GM18870 (cell line): ENCODE data around the gene PSMB7.
"Not testable (repeated sequence)": the region's sequence is repeated elsewhere in the genome, so short reads cannot be mapped to it uniquely, and the experiment has no call there.

ENCODE experiments used
- ATAC-seq: cut with Tn5 transposase; IDR thresholded peaks from one replicate; pipeline ENCODE4 v1.9.1; 2021; ENCODE audit warnings: moderate library complexity; ENCODE audit not compliant: unreplicated experiment

PSMB7 gene

GRCh38 chr9:124443625-124444024, 28.4 kb upstream of the PSMB7 start:
- no peak for ATAC-seq

DNA sequence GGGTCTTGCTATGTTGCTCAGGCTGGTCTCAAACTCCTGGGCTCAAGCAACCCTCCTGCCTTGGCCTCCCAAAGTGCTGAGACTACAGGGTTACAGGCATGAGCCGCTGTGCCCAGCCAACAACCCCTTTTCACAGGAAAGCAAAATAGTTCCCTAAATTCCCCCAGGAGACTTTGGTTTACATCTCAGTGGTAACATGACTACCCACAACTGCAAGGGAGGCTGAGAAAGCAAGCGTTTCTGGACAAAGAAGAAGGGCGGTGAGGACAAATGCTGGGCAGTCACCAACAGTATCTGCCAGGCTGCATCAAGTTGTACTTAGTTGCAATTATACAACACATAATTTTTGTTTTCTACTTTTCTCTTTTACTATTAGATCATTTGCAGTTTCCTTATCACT, 27.6 kb upstream of the PSMB7 start:
- no peak for ATAC-seq

- ATAC-seq = no peak
Measured at GRCh38 chr9:124442379-124442778, 27.1 kb upstream of the PSMB7 start.

- no peak for ATAC-seq
Measured at GRCh38 chr9:124441291-124441690, 26.0 kb upstream of the PSMB7 start.

DNA sequence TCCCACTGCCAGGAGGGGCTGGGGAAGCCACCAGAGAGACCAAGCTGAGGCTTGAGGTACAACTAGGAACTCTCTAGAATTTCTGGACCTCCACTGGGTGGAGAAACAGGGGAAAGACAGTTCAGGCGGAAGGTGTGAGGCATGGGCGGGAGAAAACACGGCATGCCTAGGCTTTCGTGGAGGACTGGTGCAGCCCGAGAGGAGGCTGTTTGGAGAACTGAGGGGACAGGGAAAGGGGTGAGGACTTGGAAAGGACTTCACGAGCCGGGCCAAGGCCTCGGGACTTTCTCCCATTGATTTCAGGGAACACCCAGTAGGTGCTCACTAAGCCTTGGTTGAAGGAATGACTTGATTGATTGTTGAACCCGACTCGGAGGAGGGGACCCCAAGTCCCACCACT, 25.5 kb upstream of the PSMB7 start:
- ATAC-seq = no peak

DNA sequence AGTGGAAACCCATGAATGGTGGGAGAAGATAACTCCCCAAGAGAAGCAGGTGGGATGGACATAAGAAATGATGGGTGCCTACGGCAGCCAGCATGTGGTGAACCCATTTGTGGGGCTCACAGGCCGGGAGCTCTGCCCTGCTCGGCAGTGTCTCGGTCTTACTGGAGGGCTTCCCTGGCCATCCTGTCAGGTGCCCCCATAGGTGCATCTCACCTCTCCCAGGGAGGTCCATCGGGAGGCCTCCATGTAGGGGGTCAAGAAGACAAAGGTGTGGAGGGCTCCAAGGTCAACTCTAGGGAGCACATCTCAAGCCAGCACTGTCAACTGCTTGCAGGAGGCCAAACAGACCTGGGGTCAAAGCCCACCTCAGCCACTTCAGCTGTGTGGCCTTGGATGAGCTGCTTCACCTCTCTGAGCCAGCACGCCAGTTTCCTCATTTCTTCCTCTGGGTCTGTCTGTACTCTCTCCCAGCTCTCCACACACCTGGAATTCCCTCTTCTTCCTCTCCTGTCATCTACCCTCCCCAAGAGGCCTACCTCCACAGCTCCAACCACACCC, 24.5 kb upstream of the PSMB7 start:
- no peak for ATAC-seq

GRCh38 chr9:124439086-124439485, 23.8 kb upstream of the PSMB7 start:
- ATAC-seq = no peak

- ATAC-seq = no peak
Measured at GRCh38 chr9:124438091-124438490, 22.8 kb upstream of the PSMB7 start.

- ATAC-seq = no peak
Measured at GRCh38 chr9:124437086-124437485, 21.8 kb upstream of the PSMB7 start.

DNA sequence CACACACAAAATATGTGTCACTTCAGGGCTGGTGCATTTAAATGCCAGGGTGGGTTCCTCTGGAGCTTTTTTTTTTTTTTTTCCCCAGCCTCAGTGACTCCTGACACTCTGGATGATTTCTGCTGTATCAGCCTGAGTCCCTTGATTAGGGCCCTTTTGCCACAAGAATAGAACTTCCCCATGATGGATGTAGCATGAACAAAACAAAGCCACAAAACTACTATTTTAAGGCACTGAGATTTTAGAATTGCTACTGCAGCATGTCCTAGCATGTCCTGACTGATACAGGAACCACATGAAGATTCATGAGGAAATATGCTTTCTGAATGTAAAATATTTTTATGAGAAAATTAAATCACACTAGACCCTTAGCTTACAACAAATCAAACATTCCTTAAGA, 21.1 kb upstream of the PSMB7 start:
- no peak for ATAC-seq

DNA sequence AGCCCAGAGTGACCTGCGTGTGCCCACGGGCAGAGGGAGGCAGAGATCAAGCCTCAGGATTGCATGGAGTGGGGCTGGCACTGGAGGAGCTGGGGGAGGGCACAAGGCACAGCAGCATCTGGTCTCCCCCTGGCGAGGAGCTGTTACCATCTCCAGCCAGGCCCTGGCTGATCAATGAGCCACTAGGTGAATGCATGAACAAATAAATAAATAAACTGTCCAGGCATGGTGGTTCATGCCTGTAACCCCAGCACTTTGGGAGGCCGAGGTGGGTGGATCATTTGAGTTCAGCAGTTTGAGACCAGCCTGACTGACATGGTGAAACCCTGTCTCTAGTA, 14.3 kb upstream of the PSMB7 start:
- no peak for ATAC-seq

DNA sequence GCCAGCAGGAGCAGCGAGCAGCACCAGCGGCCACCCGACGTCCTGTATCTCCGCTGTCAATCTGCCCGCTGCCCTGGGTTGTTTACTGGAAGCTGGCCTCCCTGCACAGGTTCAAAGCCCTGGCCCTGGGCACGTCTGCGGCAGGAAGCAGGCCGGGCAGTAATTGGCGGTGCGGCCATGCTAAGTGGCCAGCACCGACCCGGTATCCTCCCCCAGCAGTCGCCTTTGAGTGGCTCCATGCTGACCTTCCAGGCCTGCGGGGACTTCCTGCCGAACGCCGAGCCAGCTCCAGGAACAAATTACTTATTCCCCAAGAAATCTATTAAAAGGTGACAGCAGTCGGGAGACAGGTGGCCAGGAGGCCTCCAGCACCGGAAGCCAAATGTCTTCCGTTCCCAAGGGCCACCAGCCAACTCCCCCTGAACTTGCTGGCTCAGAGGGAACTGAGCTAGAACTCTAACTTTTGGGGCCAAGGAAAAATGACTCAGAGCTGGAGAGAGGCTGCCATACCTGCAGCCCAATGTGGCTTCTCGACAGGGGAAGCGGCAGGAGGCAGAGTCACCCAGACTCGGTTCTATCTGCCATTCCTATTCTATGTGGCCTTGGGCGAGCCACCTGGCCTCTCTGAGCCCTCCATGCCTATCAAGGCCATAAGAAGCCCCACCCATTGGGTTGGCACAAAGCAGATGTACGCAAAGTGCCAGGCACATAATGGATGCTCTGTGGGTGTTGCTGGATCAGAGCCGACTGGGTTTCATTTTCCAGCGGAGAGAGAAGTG, 13.7 kb upstream of the PSMB7 start:
- ATAC-seq = no peak

- no peak for ATAC-seq
Measured at GRCh38 chr9:124427281-124427680, 12.0 kb upstream of the PSMB7 start.

DNA sequence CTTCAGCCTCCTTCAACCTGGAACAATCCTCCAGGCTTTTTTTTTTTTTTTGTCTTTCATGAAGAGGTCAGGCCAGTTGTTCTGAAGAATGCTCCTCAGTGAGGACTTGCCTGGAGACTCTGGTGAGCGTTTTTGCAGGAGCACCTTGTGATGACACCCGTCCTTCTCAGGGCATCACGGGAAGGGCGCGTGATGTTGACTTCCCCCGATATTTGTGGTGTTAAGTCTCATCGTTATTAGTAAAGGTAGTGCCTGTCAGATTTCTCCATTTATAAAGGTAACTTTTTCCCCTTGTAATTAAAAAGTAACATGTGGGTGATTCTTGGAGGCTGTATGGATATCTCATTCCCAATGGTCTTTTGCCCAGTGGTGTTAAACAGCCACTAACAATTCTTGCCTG, 11.1 kb upstream of the PSMB7 start:
- no peak for ATAC-seq

- ATAC-seq = not testable (repeated sequence)
Measured at GRCh38 chr9:124425733-124426132, 10.5 kb upstream of the PSMB7 start.

DNA sequence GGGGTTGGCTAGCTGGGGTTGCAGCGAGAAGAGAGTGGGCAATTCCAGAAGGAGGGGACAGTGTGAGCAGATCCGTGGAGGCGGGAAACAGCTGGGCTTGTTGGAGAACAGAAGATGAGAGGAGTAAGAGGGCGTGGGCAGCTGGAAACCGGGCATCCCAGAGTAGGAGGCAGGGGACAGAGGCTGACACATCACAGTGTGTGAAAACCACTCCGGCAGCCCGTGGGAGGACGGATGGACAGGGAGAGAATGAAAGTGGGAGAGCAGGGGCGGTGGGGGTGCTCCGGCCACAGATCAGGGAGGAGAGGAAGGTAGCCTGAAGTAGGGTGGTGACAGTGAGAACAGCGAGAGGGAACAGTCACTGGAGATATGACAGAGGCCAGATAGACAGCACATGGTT, 8.3 kb upstream of the PSMB7 start:
- ATAC-seq = no peak

DNA sequence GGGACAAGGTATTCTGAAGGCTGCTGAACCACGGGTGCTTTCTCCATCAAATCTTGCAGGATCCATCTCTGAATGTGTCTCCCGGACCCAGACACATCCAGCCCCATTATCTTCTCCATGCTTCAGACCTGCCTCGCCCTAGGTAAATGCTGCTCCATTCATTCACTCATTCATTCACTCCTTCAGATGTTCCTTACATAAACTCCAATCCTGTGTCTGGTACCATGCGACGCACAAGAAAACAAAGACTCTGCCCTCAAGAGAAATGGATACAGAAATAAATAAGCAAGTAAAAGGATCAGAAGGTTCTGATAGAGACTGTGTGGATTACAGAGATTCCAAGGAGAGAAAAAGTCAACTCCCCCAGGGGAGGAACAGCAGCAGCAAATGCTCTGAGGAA, 7.9 kb upstream of the PSMB7 start:
- ATAC-seq = no peak

- ATAC-seq = no peak
Measured at GRCh38 chr9:124420991-124421543, 5.8 kb upstream of the PSMB7 start.

- ATAC-seq = no peak
Measured at GRCh38 chr9:124419832-124420489, 4.7 kb upstream of the PSMB7 start.

- ATAC-seq = no peak
Measured at GRCh38 chr9:124415852-124416484, 726 bp upstream of the PSMB7 start.

DNA sequence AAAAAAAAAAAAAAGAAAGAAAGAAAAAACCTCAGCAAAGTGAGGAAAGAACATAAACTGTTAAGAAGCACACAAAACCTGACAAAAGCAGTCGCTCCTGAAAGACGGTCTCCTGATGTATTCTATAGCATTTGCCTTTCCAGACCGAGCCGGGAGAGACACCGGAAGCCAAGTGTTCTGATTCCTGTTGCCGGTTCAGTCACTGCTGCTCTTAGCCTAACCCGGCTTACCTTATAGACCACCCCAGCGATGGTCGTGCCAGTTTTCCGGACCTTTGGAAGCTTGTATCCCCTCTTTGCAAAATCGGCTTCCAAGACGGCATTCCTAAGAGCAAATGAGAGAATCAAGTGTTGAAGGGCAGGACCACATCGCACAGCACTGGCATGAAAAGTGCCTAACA, 630 bp downstream of the PSMB7 start:
- no peak for ATAC-seq

DNA sequence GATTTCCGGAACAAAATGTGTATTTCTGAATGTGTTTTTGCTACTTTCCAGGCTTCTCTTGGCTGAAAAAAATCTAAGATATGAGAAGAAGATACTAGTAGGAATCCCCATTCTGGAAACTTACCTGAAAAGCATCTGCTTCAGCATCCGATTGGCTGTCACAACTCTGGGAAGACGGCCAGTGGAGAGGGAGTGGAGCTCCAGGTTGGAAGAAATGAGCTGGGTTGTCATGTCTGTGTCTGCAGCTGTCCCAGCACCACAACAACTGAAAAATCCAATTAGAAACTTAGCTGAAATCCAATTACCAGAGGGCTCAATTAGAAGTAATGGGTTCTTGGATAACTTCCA, 3.0 kb downstream of the PSMB7 start:
- ATAC-seq = no peak
